Keratinocyte (primary cell): ENCODE results near the gene RFX7. TPM values are rescaled to one million over a fixed set of nuclear protein-coding genes. Genes with fewer than 3 reads are reported as not detected.

ENCODE experiments used
- DNase-seq: peaks from one replicate; pipeline ENCODE4 v3.0.0-alpha.2; 2011; ENCODE audit warnings: low read depth, missing footprints, low spot score
- FAIRE-seq: peaks from 2 replicates; lab custom pipeline; 2011; peaks lifted over from hg19 to GRCh38; lab: Jason Lieb, UNC
- H2AFZ ChIP-seq: 2 replicates; pipeline ENCODE4 v1.6.0; 2012; ENCODE audit warnings: low read length, control low read depth, inconsistent platforms; ENCODE audit not compliant: control insufficient read depth
- H3K27ac ChIP-seq: 2 replicates; pipeline ENCODE4 v1.5.1; 2011; ENCODE audit warnings: low read length; ENCODE audit not compliant: control insufficient read depth, insufficient read depth
- H3K27me3 ChIP-seq: 3 replicates; pipeline ENCODE4 v1.6.0; 2011; ENCODE audit warnings: low read length; ENCODE audit not compliant: control insufficient read depth, insufficient read depth; ENCODE audit errors: extremely low read depth
- H3K36me3 ChIP-seq, 2 experiments: 2 replicates in 1 of 2; 3 replicates in 1 of 2; pipeline ENCODE4 v1.5.1; 2011; ENCODE audit warnings: low read length in 2 of 2, mild to moderate bottlenecking in 1 of 2; ENCODE audit not compliant: control insufficient read depth in 2 of 2, insufficient read depth in 2 of 2; ENCODE audit errors: extremely low read depth in 1 of 2
- H3K4me1 ChIP-seq: 3 replicates; pipeline ENCODE4 v1.5.1; 2011; ENCODE audit warnings: low read length; ENCODE audit not compliant: control insufficient read depth, insufficient read depth; ENCODE audit errors: extremely low read depth
- H3K4me2 ChIP-seq: 3 replicates; pipeline ENCODE4 v1.6.0; 2011; ENCODE audit warnings: low read depth, low read length; ENCODE audit not compliant: control insufficient read depth, insufficient read depth; ENCODE audit errors: extremely low read depth
- H3K4me3 ChIP-seq, 3 experiments: fragments of 200-600 bp in 1 of 3; sonication (generic) in 1 of 3; 2 replicates in 2 of 3; 3 replicates in 1 of 3; pipeline ENCODE4 v1.5.1; 2011 to 2016; ENCODE audit warnings: low read length in 3 of 3, mild to moderate bottlenecking in 3 of 3, control low read depth in 2 of 3, inconsistent platforms in 1 of 3, low read depth in 1 of 3, mixed read lengths in 1 of 3, mixed run types in 1 of 3, moderate library complexity in 1 of 3; ENCODE audit not compliant: control insufficient read depth in 2 of 3, insufficient read depth in 2 of 3; ENCODE audit errors: extremely low read depth in 1 of 3
- H3K79me2 ChIP-seq: 2 replicates; pipeline ENCODE4 v1.6.0; 2012; ENCODE audit warnings: low read length; ENCODE audit not compliant: control insufficient read depth, insufficient read depth
- H3K9ac ChIP-seq: 3 replicates; pipeline ENCODE4 v1.6.0; 2011; ENCODE audit warnings: low read length; ENCODE audit not compliant: control insufficient read depth, insufficient read depth; ENCODE audit errors: extremely low read depth
- H3K9me1 ChIP-seq: 3 replicates; pipeline ENCODE4 v1.6.0; 2011; ENCODE audit warnings: low read length; ENCODE audit not compliant: control insufficient read depth, insufficient read depth; ENCODE audit errors: extremely low read depth
- H3K9me3 ChIP-seq: 2 replicates; pipeline ENCODE4 v1.5.1; 2012; ENCODE audit warnings: low read depth, low read length; ENCODE audit not compliant: control insufficient read depth
- H4K20me1 ChIP-seq: 3 replicates; pipeline ENCODE4 v1.6.0; 2011; ENCODE audit warnings: low read length; ENCODE audit not compliant: control insufficient read depth, insufficient read depth; ENCODE audit errors: extremely low read depth
- CTCF ChIP-seq, 3 experiments: IDR thresholded peaks in 1 of 3; conservative IDR thresholded peaks in 1 of 3; optimal IDR thresholded peaks in 1 of 3; 2 replicates in 2 of 3; 3 replicates in 1 of 3; pipeline versions ENCODE3 to v1.5.1; 2011; ENCODE audit warnings: low read length in 3 of 3, mild to moderate bottlenecking in 3 of 3, moderate library complexity in 2 of 3, control low read depth in 1 of 3, inconsistent platforms in 1 of 3; ENCODE audit not compliant: insufficient read depth in 2 of 3; ENCODE audit errors: extremely low read depth in 1 of 3
- EZH2 ChIP-seq: IDR thresholded peaks from one replicate; pipeline ENCODE4 v1.6.1; 2012; ENCODE audit warnings: inconsistent platforms, mild to moderate bottlenecking, low read length, moderate library complexity
- dilution Hi-C: fragments of 300-500 bp; cut with MboI; formaldehyde crosslinking; loops from one replicate; pipeline ENCODE4 v1.7.0; 2020; ENCODE audit warnings: low sequenced_read_pairs; ENCODE audit not compliant: extremely low pct_ligation_motif_present
- polyA plus RNA-seq, 5 experiments: library from polyadenylated mRNA; depleted of rRNA in 3 of 5; stranded (reverse) in 3 of 5; stranded (forward) in 1 of 5; unstranded in 1 of 5; fragments of >200 nt; gene quantifications; 1 replicate in 1 of 5; 2 replicates in 3 of 5; 3 replicates in 1 of 5; pipeline versions ENCODE4 v1.2.1 to v1.2.3, GENCODE V29; 2011 to 2012; ENCODE audit warnings: missing spikeins in 2 of 5, low read depth in 1 of 5, low replicate concordance in 1 of 5

Gene RFX7
- polyA plus RNA-seq, 1 donor (not counting 4 experiments of a cell fraction or from before 2014, with no cell fraction given), result 16.3 TPM

- TF ChIP-seq EZH2 (no peak), CTCF (optimal IDR thresholded peaks at IDR 0.05 in 1 of 3, IDR thresholded peaks at IDR 0.05 in 1 of 3, conservative IDR thresholded peaks at IDR 0.05 in 1 of 3; ENCODE audit: extremely low read depth in 1 of 3, insufficient read depth in 2 of 3, low read length in 3 of 3) (no peak)
- Histone ChIP-seq H3K27me3 (no peaks in the 10 kb centered on the region), H3K79me2 (peaks cover 99% of the 10 kb centered on the region), H3K4me3 (no peak overlapping the region), H2AFZ (no peak overlapping the region), H4K20me1 (no peaks in the 10 kb centered on the region), H3K9me1 (no peaks in the 10 kb centered on the region), H3K27ac (no peak overlapping the region), H3K9me3 (peaks cover 2% of the 10 kb centered on the region), H3K4me1 (peaks cover 11% of the 10 kb centered on the region), H3K9ac (no peak overlapping the region), H3K36me3 (peaks cover 2 to 3% of the 10 kb centered on the region in 2 experiments), H3K4me2 (no peak overlapping the region)
- no peak for FAIRE-seq
- DNase-seq, result no peak
- dilution Hi-C loops, result no loop called here
Measured at GRCh38 chr15:56236197-56236596, 7.5 kb downstream of the RFX7 start.

- no peak overlapping the region for H3K4me2 ChIP-seq
- H3K9me3 ChIP-seq, result peaks cover 2% of the 10 kb centered on the region
- dilution Hi-C loops, result no loop called here
- H2AFZ ChIP-seq, result no peak overlapping the region
- FAIRE-seq (no peak), DNase-seq (no peak)
- H3K9me1 ChIP-seq, result no peaks in the 10 kb centered on the region
- H4K20me1 ChIP-seq, result no peaks in the 10 kb centered on the region
- H3K4me1 ChIP-seq, result peaks cover 3% of the 10 kb centered on the region
- H3K79me2 ChIP-seq, result peaks cover 98% of the 10 kb centered on the region
- H3K36me3 ChIP-seq, result peaks cover 2 to 4% of the 10 kb centered on the region in 2 experiments
- TF ChIP-seq EZH2 (no peak), CTCF (optimal IDR thresholded peaks at IDR 0.05 in 1 of 3, IDR thresholded peaks at IDR 0.05 in 1 of 3, conservative IDR thresholded peaks at IDR 0.05 in 1 of 3; ENCODE audit: extremely low read depth in 1 of 3, insufficient read depth in 2 of 3, low read length in 3 of 3) (no peak)
- no peaks in the 10 kb centered on the region for H3K27me3 ChIP-seq
- no peak overlapping the region for H3K27ac ChIP-seq
- no peak overlapping the region for H3K4me3 ChIP-seq
- no peak overlapping the region for H3K9ac ChIP-seq
Measured at GRCh38 chr15:56234804-56235203, 8.9 kb downstream of the RFX7 start.
